GM12864 (cell line): ENCODE measurements around the gene SLCO1B1.
"Not testable (repeated sequence)": the region's sequence is repeated elsewhere in the genome, so short reads cannot be mapped to it uniquely, and the experiment has no call there.

Source experiments
- DNase-seq: peaks from one replicate; pipeline ENCODE4 v3.0.0-alpha.2; 2011; ENCODE audit warnings: low read depth
- H3K4me3 ChIP-seq: 2 replicates; pipeline ENCODE4 v1.5.1; 2011; ENCODE audit warnings: mild to moderate bottlenecking, low read depth, low read length, control low read depth
- TF ChIP-seq, protein P1 (sequence below): IDR thresholded peaks from 2 replicates; pipeline ENCODE4 v1.5.1; 2011; ENCODE audit warnings: low read depth, mild to moderate bottlenecking, moderate library complexity, low read length, control low read depth, inconsistent platforms; ENCODE audit errors: missing control alignments

The SLCO1B1 gene

DNA sequence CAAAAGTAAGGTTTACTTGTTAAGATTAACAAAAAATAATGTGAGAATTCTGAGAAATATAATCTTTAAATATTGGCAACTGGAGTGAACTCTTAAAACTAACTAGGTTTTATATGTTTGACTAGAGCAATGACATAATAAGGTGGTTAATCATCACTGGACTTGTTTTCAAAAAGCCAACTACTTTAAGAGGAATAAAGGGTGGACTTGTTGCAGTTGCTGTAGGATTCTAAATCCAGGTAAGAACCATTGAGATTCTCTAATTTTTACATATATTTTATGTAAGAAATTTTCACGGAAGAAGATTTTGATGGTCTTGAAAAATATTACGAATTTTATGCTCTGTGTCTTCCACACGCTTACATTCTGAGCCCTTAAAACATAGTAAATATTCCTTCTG is at the start of gene SLCO1B1:
SLCO1B1 (plus strand) TSS at position 197 of the 400 bp plus-strand sequence. CDS start 10,381 bp downstream, outside the sequence.
- DNase-seq: no peak
- TF ChIP-seq, protein P1, sequence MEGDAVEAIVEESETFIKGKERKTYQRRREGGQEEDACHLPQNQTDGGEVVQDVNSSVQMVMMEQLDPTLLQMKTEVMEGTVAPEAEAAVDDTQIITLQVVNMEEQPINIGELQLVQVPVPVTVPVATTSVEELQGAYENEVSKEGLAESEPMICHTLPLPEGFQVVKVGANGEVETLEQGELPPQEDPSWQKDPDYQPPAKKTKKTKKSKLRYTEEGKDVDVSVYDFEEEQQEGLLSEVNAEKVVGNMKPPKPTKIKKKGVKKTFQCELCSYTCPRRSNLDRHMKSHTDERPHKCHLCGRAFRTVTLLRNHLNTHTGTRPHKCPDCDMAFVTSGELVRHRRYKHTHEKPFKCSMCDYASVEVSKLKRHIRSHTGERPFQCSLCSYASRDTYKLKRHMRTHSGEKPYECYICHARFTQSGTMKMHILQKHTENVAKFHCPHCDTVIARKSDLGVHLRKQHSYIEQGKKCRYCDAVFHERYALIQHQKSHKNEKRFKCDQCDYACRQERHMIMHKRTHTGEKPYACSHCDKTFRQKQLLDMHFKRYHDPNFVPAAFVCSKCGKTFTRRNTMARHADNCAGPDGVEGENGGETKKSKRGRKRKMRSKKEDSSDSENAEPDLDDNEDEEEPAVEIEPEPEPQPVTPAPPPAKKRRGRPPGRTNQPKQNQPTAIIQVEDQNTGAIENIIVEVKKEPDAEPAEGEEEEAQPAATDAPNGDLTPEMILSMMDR: no peak
- no peak within 1 kb of the TSS for H3K4me3 ChIP-seq

DNA sequence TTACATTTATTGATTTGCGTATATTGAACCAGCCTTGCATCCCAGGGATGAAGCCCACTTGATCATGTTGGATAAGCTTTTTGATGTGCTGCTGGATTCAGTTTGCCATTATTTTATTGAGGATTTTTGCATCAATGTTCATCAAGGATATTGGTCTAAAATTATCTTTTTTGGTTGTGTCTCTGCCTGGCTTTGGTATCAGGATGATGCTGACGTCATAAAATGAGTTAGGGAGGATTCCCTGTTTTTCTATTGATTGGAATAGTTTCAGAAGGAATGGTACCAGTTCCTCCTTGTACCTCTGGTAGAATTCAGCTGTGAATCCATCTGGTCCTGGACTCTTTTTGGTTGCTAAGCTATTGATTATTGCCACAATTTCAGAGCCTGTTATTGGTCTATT is 46.2 kb upstream of the SLCO1B1 start:
- not testable (repeated sequence) for DNase-seq

GRCh38 chr12:21111732-21112131 is 19.3 kb upstream of the SLCO1B1 start:
- DNase-seq: no peak
- TF ChIP-seq, protein P1: no peak
- H3K4me3 ChIP-seq: no peak overlapping the region

More for the DNA sequence above, 46.2 kb upstream of the SLCO1B1 start:
- H3K4me3 ChIP-seq: not testable (repeated sequence)

DNA sequence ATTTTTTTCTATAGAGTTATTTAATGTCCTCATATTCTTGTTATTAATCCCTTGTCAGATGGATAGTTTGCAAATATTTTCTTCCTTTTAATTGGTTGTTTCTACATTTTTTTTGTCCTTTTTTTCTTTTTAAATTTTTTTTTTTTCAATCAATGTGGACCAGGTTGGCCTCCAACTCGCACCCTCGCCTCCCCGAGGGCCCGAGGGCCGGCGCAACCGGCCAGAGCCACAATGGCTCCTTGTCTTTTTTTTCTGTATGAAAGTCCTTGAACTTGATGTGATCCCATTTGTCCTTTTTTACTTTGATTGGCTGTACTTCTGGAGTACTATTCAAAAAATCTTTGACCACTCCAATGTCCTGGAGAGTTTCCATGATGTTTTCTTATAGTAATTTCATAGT is 17.7 kb upstream of the SLCO1B1 start:
- no peak for DNase-seq
- no peak overlapping the region for H3K4me3 ChIP-seq
- TF ChIP-seq, protein P1: no peak

DNA sequence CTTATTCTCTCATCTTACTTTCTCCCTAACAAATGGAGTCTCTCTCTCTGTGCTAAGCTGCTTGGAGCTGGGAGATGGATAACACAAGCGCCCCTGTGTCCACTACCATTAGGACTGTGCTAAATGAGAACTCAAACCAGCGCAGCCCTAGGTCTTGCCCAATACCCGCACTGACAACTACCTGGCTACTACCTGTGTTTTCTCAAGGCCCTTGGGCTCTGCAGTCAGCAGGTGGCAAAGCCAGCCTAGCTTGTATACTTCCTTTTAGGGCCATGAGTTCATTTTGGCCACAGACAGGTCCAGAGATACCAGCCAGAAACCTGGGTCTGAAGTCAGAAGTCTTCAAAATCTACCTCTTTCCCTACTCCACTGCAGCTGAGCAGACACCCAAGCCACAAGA is 13.0 kb upstream of the SLCO1B1 start:
- TF ChIP-seq, protein P1: no peak
- DNase-seq: no peak
- H3K4me3 ChIP-seq: no peak overlapping the region

GRCh38 chr12:21118760-21119159 is 12.2 kb upstream of the SLCO1B1 start:
- TF ChIP-seq, protein P1: no peak
- no peak overlapping the region for H3K4me3 ChIP-seq
- no peak for DNase-seq

DNA sequence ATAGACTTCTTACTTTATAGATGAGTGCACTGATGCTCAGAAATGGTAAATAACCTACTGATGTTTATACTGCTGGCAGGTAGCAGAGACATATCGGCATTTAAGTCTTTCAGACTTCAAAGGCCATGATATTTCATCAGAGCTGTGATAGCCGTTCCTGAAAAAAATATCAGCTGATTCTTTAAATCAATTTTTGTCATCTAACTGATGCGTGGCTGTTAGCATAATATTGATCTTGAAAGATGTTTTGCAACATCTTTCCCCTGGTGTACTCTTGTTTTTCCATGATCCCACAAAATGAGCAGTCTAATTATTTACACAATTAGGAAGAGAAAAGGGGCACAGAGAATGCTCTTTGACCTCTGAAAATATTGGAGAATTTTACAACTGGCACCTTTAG is 1.6 kb upstream of the SLCO1B1 start:
- H3K4me3 ChIP-seq: no peak overlapping the region
- DNase-seq: no peak
- TF ChIP-seq, protein P1: no peak
